Aorta (tissue), 5 donors: ENCODE measurements around the gene PPFIBP1. TPM values are rescaled to one million over a fixed set of nuclear protein-coding genes. Genes with fewer than 3 reads are reported as not detected.
"Not testable (repeated sequence)": the region's sequence is repeated elsewhere in the genome, so short reads cannot be mapped to it uniquely, and the experiment has no call there.

Source experiments
- ATAC-seq: fragments of 200-7000 bp; cut with Tn5 transposase; one replicate; pipeline ENCODE4 v1.9.1; 2022; ENCODE audit warnings: moderate library complexity; ENCODE audit not compliant: low FRiP score
- DNase-seq, 2 donors: peaks; one replicate each; pipeline ENCODE4 v3.0.0-alpha.2; 2020
- H3K27ac ChIP-seq, 2 donors: one replicate each; pipeline ENCODE4 v1.5.1; 2013; ENCODE audit warnings: low read length in 2 of 2, mild to moderate bottlenecking in 2 of 2, moderate library complexity in 2 of 2, control low read depth in 1 of 2, inconsistent platforms in 1 of 2, low read depth in 1 of 2
- H3K27me3 ChIP-seq, 2 donors: one replicate each; pipeline ENCODE4 v1.6.1; 2013; ENCODE audit warnings: control low read depth in 1 of 2, low read length in 1 of 2, mild to moderate bottlenecking in 1 of 2, moderate library complexity in 1 of 2; ENCODE audit not compliant: insufficient read depth in 2 of 2, control insufficient read depth in 1 of 2
- H3K36me3 ChIP-seq, 2 donors: one replicate each; pipeline ENCODE4 v1.6.1; 2013; ENCODE audit warnings: control low read depth in 1 of 2, low read length in 1 of 2, mild to moderate bottlenecking in 1 of 2; ENCODE audit not compliant: insufficient read depth in 2 of 2, control insufficient read depth in 1 of 2
- H3K4me1 ChIP-seq, 2 donors: one replicate each; pipeline ENCODE4 v1.6.1; 2013; ENCODE audit warnings: low read length in 2 of 2, control low read depth in 1 of 2, mild to moderate bottlenecking in 1 of 2, moderate library complexity in 1 of 2; ENCODE audit not compliant: insufficient read depth in 2 of 2, control insufficient read depth in 1 of 2
- H3K4me3 ChIP-seq, 2 donors: one replicate each; pipeline ENCODE4 v1.5.1; 2013; ENCODE audit warnings: low read length in 2 of 2, control low read depth in 1 of 2, mild to moderate bottlenecking in 1 of 2
- H3K9me3 ChIP-seq: one replicate; pipeline ENCODE4 v1.6.1; 2013; ENCODE audit warnings: mild to moderate bottlenecking, low read length; ENCODE audit not compliant: control insufficient read depth
- WGBS, 2 donors: extraction: QIAGEN DNeasy Blood & Tissue Kit; methylation state at CpG; one replicate each; pipeline ENCODE4 v1.1.7; 2013; 5-methylcytosine and 5-hydroxymethylcytosine counted together
- intact Hi-C, 2 donors: fragments of 100-400 bp; cut with DNase I; formaldehyde crosslinking; loops; one replicate each; pipeline versions ENCODE4 v1.14.2 to v1.15.0; 2022
- polyA plus RNA-seq, 2 donors: library from polyadenylated mRNA; stranded (reverse); fragments of 200-250 nt; gene quantifications; one replicate each; pipeline ENCODE4 v1.2.3, GENCODE V29; 2013
- total RNA-seq, 2 donors: library from RNA; stranded (reverse); fragmentation: NEBNext Ultra II Directional; extraction: Animal tissue kit (Norgen Biotek cat#: 25700); gene quantifications; one replicate each; pipeline ENCODE4 v1.2.1, GENCODE V29; 2021
- donor health status: healthy with polysubstance abuse.
- donor health status: Bipolar disorder and iron deficiency.
- donor health status: DM: no; HTN: no; CAD: no.
- donor health status: DM: no; HTN: no; CAD: no.
- donor health status: DM: yes; HTN: yes; CAD: no.

The PPFIBP1 gene
- total and polyA plus RNA-seq, 4 donors = 29.7 to 247 (median 108) TPM

DNA sequence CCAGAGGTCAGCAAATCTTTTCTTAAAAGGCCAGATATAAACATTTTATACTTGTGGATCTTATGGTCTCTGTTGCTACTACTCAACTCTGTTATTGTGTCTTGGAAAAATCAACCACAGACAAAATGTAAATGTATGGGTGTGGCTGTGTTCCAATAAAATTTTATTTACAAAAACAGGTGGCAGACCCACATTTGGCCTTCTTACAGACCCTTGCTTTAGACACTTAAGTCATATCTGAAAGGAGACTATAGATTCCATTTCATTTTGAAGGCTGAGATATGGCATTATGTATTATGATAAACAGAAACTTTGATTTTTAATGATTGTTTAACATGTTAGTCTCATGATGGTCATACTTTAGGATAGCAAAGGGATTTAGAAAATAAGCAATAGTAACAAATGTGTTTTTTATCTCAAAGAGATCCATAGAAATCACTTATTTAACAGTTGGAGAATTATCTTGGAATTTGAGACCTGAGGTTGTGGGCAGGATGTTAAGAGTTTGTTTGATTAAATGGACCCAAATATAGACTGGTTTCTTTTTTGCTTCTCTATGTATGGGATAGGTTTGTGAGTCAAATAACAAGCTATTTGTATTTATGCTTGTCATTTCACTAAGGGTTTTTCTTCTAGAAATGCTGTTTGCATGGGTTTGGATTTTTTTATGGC is 51.2 kb downstream of the PPFIBP1 start:
- H3K9me3 ChIP-seq = no peaks in the 10 kb centered on the region
- ATAC-seq (no peak), DNase-seq (no peak)
- intact Hi-C loops = no loop called here
- no peak overlapping the region for H3K4me3 ChIP-seq
- H3K4me1 ChIP-seq = peaks cover 1 to 15% of the 10 kb centered on the region in 2 donors
- H3K27me3 ChIP-seq = no peaks in the 10 kb centered on the region
- H3K36me3 ChIP-seq = peaks cover 2 to 6% of the 10 kb centered on the region in 2 donors
- no peak overlapping the region for H3K27ac ChIP-seq

DNA sequence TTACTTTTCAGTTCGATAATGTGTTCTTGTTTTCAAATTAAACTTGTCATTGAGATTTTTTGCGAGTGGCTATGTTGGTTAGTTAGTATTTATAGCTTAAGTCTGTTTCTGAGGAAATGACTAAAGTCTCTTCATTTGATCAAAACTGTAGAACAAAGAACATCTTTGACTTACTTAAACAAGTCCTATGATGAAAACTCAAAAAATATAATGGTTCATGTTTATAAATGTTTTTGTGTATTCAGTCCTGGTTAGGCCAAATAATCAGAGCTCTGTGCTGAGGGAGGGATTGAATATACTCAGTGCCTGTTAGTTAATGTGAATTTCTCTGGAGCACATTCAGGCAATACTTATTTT is 51.7 kb downstream of the PPFIBP1 start:
- no peaks in the 10 kb centered on the region for H3K27me3 ChIP-seq

DNA sequence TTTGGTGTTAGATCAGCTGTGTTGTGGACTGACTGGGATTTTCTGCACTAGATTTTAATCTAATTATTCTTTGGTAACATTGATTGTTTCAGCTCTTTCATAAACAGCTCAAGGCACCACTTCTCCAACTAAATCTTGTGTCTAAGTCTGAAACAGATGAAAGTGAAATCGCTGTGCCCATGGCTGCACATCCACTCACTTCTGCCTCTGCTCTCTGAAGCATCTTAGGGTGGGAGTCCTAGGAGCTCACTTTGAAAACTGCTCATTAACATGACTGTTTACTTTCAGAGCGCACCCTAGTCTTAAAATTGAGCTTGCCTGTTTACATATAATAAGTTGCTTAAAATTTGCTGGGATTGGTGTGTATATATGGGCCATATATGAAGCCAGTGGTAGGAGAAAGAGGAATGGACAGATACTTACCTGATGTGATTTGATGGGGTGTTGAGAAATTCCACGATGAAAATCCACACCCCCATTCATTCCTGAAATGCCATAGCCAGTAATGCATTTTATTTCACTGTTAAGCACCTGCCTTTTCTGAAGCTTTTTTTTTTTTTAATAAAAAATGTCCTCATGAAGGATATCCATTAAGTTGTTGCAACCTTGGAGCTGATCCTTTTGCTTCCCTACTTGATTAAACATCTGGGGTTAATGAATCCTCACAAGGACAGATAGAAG is 52.8 kb downstream of the PPFIBP1 start:
- H3K9me3 ChIP-seq = no peaks in the 10 kb centered on the region
- no peak overlapping the region for H3K4me3 ChIP-seq
- no peaks in the 10 kb centered on the region for H3K27me3 ChIP-seq
- peaks cover 1 to 15% of the 10 kb centered on the region in 2 donors for H3K4me1 ChIP-seq
- ATAC-seq = no peak
- no peak overlapping the region for H3K27ac ChIP-seq
- H3K36me3 ChIP-seq = peaks cover 2 to 6% of the 10 kb centered on the region in 2 donors
- intact Hi-C loops = no loop called here
- no peak for DNase-seq
- 71 to 74% methylated on average over 3 of the region's 3 CpGs for WGBS, 2 donors

More for the DNA sequence above, 51.7 kb downstream of the PPFIBP1 start:
- Histone ChIP-seq H3K9me3 (no peaks in the 10 kb centered on the region), H3K4me1 (peaks cover 1 to 15% of the 10 kb centered on the region in 2 donors), H3K4me3 (no peak overlapping the region), H3K36me3 (peaks cover 2 to 6% of the 10 kb centered on the region in 2 donors), H3K27ac (no peak overlapping the region)
- no peak for ATAC-seq
- 12% methylated on average over 2 of the region's 2 CpGs for WGBS, 2 donors
- intact Hi-C loops = no loop called here
- no peak for DNase-seq

DNA sequence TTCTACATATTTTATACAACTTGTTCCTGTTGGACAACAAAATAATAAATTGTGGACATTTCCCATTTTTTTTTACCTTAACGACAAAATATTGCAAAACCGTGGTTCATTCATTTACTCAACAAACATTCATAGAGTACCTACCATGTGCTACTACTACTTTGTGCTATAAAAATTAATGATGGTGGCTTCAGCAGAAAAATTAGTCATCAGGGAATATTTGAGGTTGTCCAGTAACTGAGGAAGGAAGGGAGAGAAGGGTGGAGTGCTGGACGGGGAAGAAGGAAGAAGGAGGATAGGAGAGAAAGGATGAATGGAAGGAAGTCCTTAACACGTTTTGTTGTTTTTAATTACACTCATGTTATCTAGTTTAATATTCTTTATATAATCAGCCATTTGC is 53.7 kb downstream of the PPFIBP1 start:
- no peak for DNase-seq

DNA sequence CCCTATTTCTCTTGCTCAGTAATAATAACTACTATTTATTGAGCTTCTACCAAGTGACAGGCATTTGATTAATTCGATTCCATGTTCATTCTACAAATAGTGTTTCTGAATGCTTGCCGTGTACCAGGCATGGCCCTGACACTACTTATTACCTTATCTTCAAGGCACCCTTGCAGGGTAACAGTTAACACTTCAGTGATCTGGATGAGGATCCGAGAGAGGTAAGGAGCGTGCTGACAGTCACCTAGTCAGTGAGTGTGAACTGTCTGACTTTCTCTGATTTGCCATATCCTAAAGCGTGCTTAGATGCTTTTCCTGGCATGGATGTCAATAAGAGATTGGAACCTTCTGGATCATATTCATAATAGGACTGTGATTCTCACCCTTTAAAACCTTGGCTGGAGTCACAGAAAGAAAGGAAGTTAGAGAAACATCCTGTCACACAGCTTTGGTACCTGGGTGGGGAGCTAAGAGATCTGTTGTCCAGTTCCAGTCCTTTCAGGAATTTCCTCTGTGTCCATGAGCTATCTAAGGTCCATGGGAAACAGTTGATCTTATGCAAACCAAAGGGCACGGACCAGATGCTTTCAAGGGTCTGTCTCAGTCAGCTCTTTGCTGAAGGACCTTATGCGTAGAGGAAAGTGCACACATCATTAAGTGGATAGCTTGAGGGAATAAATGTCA is 54.8 kb downstream of the PPFIBP1 start:
- DNase-seq = no peak
- no peak for ATAC-seq
- H3K27ac ChIP-seq = no peak overlapping the region
- intact Hi-C loops = no loop called here
- H3K9me3 ChIP-seq = no peaks in the 10 kb centered on the region
- no peak overlapping the region for H3K4me3 ChIP-seq
- peaks cover 2 to 6% of the 10 kb centered on the region in 2 donors for H3K36me3 ChIP-seq
- H3K4me1 ChIP-seq = peaks cover 3 to 8% of the 10 kb centered on the region in 2 donors
- no peaks in the 10 kb centered on the region for H3K27me3 ChIP-seq
- 80 to 87% methylated on average over 7 of the region's 7 CpGs for WGBS, 2 donors

More for the DNA sequence above, 53.7 kb downstream of the PPFIBP1 start:
- Histone ChIP-seq H3K4me1 (peaks cover 0 to 13% of the 10 kb centered on the region in 2 donors), H3K27me3 (no peaks in the 10 kb centered on the region), H3K27ac (no peak overlapping the region), H3K4me3 (no peak overlapping the region), H3K36me3 (peaks cover 2 to 6% of the 10 kb centered on the region in 2 donors), H3K9me3 (no peaks in the 10 kb centered on the region)
- 82 to 87% methylated on average over 4 of the region's 4 CpGs for WGBS, 2 donors
- no peak for ATAC-seq
- intact Hi-C loops = no loop called here

DNA sequence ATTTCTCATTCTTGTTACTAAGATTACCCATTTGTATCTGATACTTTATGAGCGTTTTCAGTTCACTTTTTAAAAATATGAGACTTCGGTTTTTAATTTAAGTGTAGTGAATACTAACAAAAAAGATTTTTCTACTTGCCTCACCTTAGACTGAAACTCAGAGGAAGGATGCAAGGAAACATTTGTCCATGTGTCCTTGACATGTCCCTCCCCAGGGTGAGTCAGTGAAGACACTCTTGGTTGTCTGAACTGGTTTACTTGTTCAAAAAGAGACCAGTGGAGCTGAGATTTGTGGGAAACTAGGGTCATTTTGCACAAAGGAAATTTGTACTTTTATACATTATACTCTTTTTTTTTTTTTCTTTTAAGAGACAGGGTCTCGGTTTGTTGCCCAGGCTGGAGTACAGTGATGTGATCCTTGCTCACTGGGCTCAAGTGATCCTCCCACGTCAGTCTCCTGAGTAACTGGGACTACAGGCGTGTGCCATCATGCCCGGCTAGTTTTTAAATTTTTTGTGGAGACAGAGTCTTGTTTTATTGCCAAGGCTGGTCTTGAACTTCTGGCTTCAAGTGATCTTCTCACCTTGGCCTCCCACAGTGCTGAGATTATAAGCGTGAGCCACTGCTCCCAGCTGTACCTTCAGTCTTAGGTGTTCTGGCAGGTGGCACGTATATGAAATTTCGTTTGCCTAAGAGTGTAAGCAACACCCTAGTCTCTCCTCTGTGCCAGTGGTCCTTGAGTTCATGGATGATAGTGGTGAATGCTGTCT is 56.7 kb downstream of the PPFIBP1 start:
- H3K27me3 ChIP-seq = no peaks in the 10 kb centered on the region
- intact Hi-C loops = no loop called here
- no peak for DNase-seq
- H3K27ac ChIP-seq = no peak overlapping the region
- no peak for ATAC-seq
- no peaks in the 10 kb centered on the region for H3K9me3 ChIP-seq
- 86% methylated on average over 9 of the region's 9 CpGs for WGBS, 2 donors
- peaks cover 3 to 4% of the 10 kb centered on the region in 2 donors for H3K4me1 ChIP-seq
- no peak overlapping the region for H3K4me3 ChIP-seq
- peaks cover 2 to 6% of the 10 kb centered on the region in 2 donors for H3K36me3 ChIP-seq

DNA sequence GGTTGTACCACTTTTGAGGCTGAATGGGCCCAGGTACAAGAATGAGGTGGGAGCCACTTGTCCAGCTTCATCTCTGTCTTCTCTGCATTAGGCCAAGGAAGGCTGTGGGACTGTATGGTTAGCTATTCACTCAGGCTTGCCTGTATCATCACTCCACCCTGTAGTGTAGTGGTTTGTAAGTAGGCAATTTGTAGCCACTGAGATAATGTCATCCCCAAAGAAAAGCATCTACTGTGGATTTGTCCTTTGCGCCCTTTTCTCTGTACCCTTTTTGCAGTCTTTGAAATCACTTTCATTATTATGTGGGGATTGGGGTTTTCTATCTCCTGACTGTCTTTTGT is 57.3 kb downstream of the PPFIBP1 start:
- intact Hi-C loops, H3K27ac ChIP-seq, H3K36me3 ChIP-seq, H3K9me3 ChIP-seq, H3K27me3 ChIP-seq, ATAC-seq, H3K4me1 ChIP-seq, H3K4me3 ChIP-seq, DNase-seq: not testable (repeated sequence)
- 94 to 100% methylated on average over 1 of the region's 1 CpG for whole genome bisulfite sequencing, 2 donors

DNA sequence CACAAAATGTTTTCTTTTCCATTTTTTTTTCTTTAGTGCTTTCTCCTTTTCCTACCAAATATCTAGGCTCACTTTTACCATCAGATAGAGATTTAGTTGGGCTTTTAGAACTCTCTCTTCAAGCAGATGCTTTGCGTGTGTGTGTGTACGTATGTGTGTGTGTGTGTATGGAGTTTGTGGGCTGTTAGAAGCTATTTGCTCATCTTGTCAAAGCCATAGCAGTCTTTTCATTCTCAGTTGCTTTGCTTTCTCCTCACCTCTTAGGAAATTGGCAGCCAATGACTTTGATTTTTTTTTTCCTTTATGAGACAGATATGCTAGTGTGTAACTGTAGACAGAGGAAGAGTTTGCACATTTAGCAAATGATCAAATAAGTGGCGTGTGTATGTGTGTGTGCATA is 57.8 kb downstream of the PPFIBP1 start:
- intact Hi-C loops, H3K27ac ChIP-seq: not testable (repeated sequence)
- WGBS, 2 donors = 64 to 71% methylated on average over 3 of the region's 3 CpGs

More for the DNA sequence above, 57.8 kb downstream of the PPFIBP1 start:
- ATAC-seq, H3K36me3 ChIP-seq, H3K4me3 ChIP-seq, H3K27me3 ChIP-seq, DNase-seq, H3K9me3 ChIP-seq, H3K4me1 ChIP-seq: not testable (repeated sequence)
